Left cardiac atrium (tissue), 4 donors: Measurements from ENCODE around the gene EPSTI1. TPM values are rescaled to one million over a fixed set of nuclear protein-coding genes. Genes with fewer than 3 reads are reported as not detected.
"Not testable (repeated sequence)": the region's sequence is repeated elsewhere in the genome, so short reads cannot be mapped to it uniquely, and the experiment has no call there.

Experiments
- ATAC-seq, 2 donors: fragments of 200-7000 bp; cut with Tn5 transposase; one replicate each; pipeline ENCODE4 v1.9.1; 2020; ENCODE audit warnings: mild to moderate bottlenecking in 2 of 2, moderate library complexity in 2 of 2
- DNase-seq: peaks from one replicate; pipeline ENCODE4 v3.0.0-alpha.2; 2020
- intact Hi-C, 2 donors: fragments of 100-400 bp; cut with DNase I; formaldehyde crosslinking; loops; one replicate each; pipeline versions ENCODE4 v1.14.1 to v1.15.1; 2022 to 2023
- total RNA-seq, 2 donors: library from RNA; stranded (reverse); fragmentation: NEBNext Ultra II Directional; extraction: Animal tissue kit (Norgen Biotek cat#: 25700); gene quantifications; one replicate each; pipeline ENCODE4 v1.2.1, GENCODE V29; 2021
- donor health status: DM: no; HTN: yes; CAD: no.
- donor health status: DM: no; HTN: yes; CAD: no; lungs with severe emphysema.
- donor health status: DM: yes; HTN: yes; CAD: no.
- donor health status: Dilated cardiomyopathy.

EPSTI1 gene
- total RNA-seq, 2 donors from 2014 or later = 4.9 to 10.8 TPM

DNA sequence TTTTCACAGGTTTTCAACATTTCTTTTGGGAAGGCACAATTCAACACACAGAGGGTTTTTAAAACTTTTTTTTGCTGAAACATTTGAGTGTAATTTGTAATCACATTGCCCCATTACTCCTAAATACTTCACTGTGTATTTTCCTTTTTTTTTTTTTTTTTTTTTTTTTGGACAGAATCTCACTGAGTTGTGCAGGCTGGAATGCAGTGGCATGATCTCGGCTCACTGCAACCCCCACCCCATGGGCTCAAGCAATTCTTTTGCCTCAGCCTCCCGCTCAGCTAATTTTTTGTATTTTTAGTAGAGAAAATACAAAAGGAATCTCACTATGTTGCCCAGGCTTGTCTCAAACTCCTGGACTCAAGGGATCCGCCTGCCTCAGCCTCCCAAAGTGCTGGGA lies 16.6 kb upstream of the EPSTI1 start:
- DNase-seq (no peak), ATAC-seq (no peak)
- intact Hi-C loops = no loop called here

DNA sequence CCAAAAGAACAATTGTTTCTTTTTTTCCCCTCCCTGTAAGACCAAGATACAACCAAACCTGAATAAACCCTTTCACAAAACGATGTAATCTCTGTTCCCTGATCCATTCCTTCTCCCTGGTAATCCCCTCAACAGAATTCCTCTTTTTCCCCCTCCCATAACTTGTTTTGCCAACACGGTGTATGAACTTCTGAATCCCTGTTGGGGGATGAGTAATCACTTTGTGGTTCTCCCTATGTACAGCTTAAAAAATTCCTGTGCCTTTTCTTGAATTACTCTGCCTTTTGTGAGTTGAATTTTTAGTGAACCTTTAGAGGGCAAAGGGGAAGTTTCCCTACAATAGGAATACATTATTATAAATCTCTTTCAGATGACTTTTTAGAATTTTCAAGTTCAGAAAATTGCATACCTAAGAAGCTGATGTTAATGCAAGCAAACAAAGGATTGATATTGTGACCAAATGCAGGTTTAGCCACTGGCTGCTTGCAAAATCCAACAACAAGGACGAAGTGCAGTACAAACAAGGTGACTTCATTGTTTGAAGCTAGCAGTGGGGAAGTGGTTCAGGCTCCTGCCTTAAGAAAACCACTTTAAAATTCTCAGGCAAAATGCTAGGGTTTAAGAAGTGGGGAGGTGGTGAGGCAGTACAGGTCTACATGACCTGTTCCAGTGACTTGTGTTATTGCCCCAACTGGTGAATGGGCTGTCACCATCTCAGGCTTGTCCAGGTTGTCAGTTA lies 15.0 kb upstream of the EPSTI1 start:
- intact Hi-C loops = no loop called here
- no peak for ATAC-seq
- DNase-seq = no peak

DNA sequence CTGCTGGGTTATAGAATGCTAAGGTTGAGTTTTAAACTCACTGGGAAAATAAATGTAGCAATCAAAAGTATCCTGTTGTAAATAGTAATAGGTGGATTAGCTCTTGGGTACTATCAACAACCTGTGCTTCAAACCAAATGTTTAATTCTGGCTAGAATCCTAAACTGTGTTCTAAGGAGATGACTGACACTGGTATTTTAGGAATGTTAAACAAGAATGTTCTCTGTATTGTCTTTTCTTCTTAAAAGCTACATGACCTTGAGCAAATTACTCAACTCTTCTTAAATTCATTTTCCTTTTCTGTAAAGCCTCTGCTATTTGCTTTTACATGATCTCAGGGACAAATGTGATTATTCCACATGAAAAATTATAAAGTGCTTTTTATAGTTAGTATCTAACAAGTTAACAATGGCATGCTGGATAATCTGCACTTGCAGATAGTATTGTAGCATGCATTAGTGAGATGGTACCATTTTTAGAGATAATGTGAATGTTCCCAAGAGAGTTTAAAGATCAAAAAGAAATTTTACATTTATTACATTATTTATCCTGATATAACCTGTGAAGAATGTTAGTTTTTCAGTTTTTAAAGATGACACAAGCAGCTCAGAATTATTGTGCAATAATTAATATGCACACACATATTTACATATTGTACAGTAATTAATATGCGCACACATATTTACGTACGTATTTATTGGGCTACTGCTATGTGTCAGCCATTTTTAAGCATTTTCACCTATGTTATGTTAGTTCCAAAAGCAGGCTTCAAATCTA lies 13.6 kb upstream of the EPSTI1 start:
- intact Hi-C loops = no loop called here
- DNase-seq (no peak), ATAC-seq (peak in 1 of 2 donors; percentile 55)

DNA sequence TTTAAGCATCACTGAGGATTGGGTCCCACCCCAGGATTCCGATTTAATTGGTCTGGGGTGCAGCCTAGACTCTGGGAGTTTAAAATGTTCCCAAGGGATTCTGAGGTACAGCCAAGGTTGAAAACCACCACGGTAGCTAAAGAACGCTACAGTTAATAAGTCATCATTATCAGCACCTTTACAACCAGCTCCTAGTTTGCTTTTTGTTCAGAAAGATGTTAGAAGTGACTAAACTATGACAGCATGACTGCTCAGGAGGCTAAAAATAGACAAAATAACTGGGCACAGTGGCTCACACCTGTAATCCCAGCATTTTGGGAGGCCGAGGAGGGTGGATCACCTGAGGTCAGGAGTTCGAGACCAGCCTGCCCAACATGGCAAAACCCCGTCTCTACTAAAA lies 11.7 kb upstream of the EPSTI1 start:
- intact Hi-C loops = no loop called here
- ATAC-seq (no peak), DNase-seq (no peak)

DNA sequence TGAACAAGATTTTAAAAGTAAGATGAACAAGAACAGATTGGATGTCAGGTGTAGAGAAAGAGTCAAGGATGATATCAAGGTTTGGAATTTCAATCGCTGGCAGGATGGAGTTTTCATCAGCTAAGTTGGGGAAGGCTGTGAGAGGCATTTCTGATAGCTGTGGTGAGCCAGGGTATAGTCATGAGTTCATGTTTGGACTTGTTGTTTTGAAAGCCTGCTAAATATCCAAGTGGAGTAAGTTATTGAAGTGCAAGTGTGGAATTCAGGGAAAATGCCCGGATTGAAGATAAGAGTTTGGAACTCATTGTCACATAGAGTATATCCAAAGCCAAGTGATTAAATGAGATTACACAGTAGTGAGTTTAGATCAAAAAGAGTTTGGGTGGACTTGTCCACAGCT lies 11.0 kb upstream of the EPSTI1 start:
- ATAC-seq = no peak
- no peak for DNase-seq
- intact Hi-C loops = no loop called here

DNA sequence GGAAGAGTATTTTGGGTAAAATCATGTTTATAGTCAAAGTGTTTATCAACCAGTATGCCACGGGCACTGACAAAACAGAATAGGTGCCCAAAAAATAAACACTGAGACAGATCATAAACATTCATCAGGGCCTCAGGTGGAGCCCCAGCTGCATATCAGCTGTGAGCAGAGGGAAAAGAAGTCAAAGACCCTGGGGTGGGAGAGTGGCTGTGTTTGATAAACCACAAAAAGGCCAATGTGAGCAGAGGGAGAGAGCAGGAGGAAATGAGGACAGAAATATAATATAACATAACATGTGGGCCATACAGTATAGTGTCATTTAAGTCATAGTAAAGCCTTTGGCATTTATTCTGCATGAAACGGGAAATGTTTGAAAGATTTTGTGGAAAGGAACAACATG lies 10.0 kb upstream of the EPSTI1 start:
- DNase-seq (no peak), ATAC-seq (no peak)
- intact Hi-C loops = no loop called here

DNA sequence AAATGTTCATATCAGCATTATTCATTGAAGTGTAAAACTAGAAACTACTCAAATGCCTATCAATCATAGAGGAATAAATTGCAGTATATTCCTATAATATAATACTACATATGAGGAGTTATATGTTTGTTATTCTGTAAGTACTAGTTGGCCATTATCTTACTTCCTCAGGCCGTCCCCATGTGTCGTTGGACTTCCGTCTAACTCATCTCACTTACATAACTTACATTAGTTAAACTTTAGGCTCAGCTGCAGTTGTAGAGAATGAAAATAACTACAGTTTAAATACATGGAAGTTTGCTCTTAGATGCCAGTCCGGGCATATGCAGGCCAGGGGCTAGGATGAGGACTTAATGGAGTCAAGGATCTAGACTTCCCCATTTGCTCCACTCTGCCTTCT lies 8.6 kb upstream of the EPSTI1 start:
- intact Hi-C loops = no loop called here
- DNase-seq (no peak), ATAC-seq (no peak)

DNA sequence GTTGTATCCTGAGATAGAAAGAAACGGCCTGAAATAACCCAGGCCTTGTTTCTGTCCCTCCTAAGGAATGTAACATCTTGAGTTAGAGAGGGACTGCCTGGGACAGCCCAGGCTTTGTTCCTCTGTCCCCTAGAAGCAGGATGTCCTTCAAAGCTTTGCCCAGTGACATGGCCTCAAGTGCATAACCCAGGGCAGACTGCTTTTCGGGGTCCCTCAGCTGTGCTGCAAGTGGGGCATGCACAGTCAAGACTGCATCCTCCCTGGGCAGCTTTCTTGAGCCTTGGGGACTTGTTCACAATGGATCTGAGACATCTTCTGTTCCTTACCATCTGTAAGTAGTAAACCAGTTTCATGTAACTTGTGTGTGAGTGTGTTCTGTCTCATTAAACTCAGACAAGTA lies 7.5 kb upstream of the EPSTI1 start:
- DNase-seq (no peak), ATAC-seq (no peak)
- intact Hi-C loops = no loop called here

DNA sequence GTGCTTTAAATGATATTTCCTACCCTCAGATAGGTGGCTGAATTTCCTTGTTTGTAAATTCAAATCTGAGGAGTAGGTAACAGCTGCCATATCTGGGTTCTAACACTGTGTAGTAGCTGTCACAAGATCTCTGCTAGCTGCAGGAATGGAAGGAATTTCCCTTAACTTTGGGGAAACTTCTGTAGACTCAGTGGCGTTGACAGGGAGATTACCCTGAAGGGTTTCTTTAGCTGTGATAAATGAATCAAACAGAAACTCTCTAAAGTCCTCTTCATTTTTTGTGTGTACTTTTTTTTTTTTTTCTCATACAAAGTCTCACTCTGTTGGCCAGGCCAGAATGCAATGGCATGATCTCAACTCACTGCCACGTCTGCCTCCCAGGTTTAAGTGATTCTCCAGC lies 5.3 kb upstream of the EPSTI1 start:
- intact Hi-C loops = no loop called here

DNA sequence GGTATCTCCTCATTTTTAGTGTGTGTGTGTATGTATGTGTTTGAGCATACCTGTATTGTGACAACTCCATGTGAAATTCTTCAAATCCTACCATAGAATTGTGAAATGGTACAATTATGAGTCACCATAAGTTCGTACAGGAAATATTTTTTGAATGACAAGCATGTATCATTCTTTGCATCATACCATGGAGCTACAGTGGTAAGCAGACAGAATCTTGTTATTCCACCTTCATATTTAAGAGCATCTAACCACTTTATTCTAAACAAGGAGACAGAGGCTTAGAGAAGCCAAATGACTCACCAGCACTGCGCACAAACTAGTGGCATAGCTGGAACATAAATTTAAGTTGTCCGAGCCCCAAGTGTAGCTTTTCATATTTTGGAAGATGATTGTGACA lies 4.5 kb upstream of the EPSTI1 start:
- DNase-seq (no peak), ATAC-seq (peak in 1 of 2 donors; percentile 22)
- intact Hi-C loops = no loop called here

More for the DNA sequence above, 5.3 kb upstream of the EPSTI1 start:
- DNase-seq = no peak
- no peak for ATAC-seq

DNA sequence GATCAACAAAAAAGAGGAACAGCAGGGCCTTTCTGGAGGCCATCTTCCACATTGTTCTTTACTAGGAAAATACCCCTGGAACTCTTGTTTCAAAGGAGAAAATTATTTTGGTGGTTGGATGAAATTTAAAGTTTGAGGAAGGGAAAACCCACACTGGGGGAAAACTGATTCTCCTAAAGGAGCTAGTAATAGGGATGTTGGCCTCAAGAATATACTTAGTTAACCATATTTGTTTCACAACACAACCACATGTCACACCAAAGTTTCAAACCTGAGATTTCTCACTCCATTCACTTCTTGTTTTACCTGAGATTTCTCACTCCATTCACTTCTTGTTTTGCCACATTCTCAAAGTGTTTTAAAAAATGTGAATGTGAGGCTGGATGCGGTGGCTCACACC lies 2.8 kb upstream of the EPSTI1 start:
- ATAC-seq (no peak), DNase-seq (no peak)
- intact Hi-C loops = no loop called here

DNA sequence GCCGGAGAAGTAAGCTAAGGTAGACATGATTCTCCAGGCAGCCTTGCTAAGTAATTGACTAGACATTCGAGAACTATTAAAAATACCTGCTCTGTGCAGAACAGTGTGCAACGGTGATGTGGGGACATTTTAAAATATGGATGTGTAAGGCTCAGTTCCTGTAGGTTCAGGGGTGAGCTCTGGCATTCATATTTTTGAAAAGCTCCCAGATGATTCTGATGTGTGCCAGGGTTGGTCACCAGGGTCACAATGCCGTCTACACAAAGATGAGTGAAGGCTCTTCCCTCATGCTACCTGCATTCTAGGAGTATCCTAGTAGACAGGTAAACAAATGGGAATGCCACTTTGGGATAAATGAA lies 702 bp upstream of the EPSTI1 start:
- peak in 1 of 2 donors; percentile 8 for ATAC-seq
- no peak for DNase-seq
- intact Hi-C loops = no loop called here

DNA sequence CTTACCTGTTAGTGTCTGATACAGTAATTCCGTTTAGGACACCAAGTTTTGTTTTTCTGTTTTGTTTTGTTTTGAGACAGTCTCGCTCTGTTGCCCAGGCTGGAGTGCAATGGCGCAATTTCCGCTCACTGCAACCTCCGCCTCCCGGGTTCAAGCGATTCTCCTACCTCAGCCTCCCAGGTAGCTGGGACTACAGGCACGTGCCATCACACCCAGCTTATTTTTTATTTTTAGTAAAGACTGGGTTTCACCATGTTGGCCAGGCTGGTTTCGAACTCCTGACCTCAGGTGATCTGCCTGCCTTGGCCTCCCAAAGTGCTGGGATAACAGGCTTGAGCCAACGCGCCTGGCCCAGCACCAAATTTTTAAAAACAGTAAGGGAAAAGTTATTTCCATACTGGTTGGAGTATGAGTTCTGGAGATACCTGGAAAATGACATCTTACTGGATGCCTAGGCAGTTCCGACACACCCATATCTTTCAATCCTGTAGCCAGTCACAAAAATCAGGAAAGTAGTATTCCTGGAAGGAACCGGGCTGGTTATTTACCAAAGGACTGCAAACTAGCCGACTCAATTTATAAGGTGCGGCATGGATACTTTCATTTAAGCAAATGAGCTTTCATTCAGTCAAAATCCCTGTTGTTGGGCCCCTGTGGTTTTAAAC lies 676 bp downstream of the EPSTI1 start:
- DNase-seq, intact Hi-C loops: not testable (repeated sequence)
- ATAC-seq = peak; percentile 21 to 31

DNA sequence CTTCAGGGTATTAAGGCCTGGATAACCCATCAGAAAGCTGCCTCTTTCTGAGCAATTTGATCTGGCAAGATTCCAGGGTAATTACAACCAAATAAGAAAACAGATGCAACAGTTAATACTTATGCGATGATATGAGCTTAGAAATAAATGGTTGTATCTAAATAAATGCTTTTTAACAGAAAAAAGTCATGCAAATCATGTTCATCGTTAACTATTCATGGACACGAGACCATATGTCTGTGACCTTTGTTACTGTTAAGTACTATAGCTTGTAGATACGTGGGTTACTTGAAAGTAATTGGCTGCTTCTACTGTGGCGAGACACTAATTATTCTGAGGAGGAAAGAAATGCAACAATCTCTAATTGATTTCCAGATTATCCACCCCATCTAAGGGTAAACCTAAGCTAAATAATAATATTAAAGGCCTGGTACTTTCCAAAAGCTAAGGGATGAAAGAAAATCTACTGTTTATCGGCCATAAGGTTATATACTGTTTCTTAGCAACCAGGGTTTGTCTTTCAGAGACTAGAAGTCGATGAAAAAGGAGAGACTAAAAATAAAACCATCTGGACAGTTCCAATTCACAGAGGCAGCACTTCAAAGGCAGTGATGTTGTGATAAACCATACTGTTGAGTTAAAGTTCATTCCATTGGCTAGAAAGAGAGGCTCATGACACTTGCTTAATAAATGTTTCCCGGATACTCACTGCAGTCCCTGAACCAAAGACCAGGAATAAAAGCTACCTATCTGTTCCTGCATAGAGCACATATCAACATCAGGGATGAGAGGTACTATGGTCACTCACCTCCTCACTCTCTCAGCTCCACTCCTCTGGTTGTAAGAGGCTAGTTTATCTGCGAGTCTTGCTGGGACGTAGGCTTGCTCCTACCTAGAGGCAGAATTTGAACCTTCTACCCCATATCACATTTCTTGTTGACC lies 1.5 kb downstream of the EPSTI1 start:
- intact Hi-C loops = no loop called here
- peak in 1 of 2 donors; percentile 11 for ATAC-seq
- no peak for DNase-seq

DNA sequence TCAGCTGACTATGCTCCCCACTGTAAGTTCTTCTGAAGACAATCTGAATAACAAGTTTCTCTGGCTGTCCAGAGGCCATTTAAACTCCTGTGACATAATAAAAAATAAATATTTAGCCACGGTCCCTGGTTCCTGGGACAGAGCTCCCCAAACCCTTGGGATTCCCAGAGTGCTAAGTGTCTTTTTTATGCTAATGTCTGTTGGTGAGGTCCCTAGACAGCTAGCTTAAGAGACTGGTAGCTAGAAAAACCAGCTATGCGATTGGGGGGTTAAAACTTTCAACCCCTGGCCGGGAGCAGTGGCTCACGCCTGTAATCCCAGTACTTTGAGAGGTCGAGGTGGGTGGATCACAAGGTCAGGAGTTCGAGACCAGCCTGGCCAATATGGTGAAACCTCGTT lies 5.9 kb downstream of the EPSTI1 start:
- no peak for DNase-seq
- intact Hi-C loops = no loop called here
- no peak for ATAC-seq

DNA sequence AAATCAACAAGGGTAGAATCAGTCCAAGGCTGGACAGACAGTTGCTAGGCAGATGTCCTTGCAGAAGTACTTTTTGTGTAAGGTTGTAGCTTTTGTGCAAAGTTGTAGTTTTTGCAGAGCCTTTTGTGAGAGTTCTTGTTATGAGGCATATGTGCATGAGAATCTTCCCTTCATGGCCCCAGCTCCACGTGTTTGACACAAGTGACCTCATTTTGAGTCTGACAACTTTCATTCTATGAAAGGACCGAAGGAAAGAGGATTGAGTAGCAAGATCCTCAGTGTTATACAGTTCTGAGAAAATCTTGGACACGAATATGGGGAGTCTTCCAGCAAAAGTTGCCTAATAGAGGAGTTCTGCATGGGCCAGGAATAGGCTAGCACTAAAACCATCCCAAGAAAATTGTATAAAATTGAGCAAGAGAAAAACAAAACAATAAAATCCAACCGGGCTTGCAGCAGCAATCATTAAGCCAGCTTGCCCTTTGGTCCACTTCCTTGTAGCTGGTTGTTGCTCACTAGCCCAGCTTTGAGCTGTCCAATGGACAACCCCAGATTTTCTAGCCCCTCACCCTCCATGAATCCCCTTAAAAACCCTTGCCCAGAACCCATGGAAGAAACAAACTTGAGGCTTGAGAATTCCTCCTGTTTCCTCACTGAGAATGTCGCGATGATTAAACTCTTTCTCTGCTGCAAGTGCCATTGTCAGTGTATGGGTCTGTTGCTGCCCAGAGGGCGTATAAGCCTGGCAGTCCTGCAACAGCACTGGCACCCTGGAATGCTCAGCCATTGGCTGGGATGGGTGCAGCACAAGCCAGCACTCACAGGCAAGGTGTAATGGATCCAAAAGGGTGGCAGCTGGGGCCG lies 6.5 kb downstream of the EPSTI1 start:
- peak; percentile 47 to 92 for ATAC-seq
- intact Hi-C loops = no loop called here
- no peak for DNase-seq

DNA sequence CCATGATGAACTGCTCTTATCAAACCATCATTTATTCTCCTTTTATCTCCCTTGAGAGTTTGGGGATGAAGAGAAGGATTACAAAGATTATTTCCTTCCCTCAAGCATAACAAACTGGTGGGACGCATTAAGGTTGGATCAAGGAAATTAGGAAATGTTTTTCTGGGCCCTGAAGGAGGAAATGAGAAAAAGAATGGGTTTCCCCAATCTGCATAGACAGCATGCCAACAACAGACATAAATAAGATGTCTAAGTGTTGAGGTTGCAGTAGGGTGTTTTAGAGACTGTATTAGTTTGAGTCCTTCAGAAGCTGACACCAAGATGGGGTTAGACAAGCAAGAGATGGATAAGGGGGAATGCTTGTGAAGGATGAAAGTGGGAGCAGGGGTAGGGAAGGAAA lies 7.3 kb downstream of the EPSTI1 start:
- DNase-seq (no peak), ATAC-seq (no peak)
- intact Hi-C loops = no loop called here

DNA sequence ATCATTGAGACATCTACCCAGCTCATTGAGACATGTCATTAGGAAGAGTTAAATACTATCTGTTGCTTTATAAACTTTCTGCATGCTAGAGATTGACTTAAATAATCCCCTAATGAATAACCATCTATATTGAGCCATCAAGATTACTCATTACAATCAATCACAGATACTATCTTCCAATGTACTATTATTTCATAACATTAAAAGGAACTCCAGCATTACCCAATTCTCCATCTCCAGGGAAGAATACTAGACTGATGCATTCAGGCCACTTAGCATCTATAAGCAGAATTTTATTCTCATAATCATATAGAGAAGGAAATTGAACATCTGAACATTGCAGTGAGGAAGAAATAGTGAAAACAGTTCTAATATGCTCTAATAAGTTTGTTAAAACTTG lies 8.0 kb downstream of the EPSTI1 start:
- intact Hi-C loops = no loop called here
- ATAC-seq (no peak), DNase-seq (no peak)
